Kidney epithelial cell (primary cell): Measurements from ENCODE around the gene UBE2C. TPM values are rescaled to one million over a fixed set of nuclear protein-coding genes. Genes with fewer than 3 reads are reported as not detected.
"Not testable (repeated sequence)": the region's sequence is repeated elsewhere in the genome, so short reads cannot be mapped to it uniquely, and the experiment has no call there.

Experiments
- DNase-seq: peaks from one replicate; pipeline ENCODE4 v3.0.0-alpha.2; 2010; ENCODE audit warnings: low read depth
- H3K27me3 ChIP-seq: 2 replicates; pipeline ENCODE4 v1.6.0; 2011; ENCODE audit warnings: low read length; ENCODE audit not compliant: control insufficient read depth, insufficient read depth
- H3K36me3 ChIP-seq: 2 replicates; pipeline ENCODE4 v1.5.1; 2011; ENCODE audit warnings: low read length; ENCODE audit not compliant: control insufficient read depth, insufficient read depth
- H3K4me3 ChIP-seq: 2 replicates; pipeline ENCODE4 v1.5.1; 2011; ENCODE audit warnings: low read depth, mild to moderate bottlenecking, control low read depth, low read length
- CTCF ChIP-seq: IDR thresholded peaks from 2 replicates; pipeline ENCODE4 v1.5.1; 2011; ENCODE audit warnings: mild to moderate bottlenecking, moderate library complexity, low read length, control low read depth, inconsistent platforms; ENCODE audit not compliant: insufficient read depth, poor library complexity, severe bottlenecking
- total RNA-seq: library from RNA; depleted of rRNA; stranded (reverse); fragments of >200 nt; gene quantifications from 2 replicates; pipeline ENCODE4 v1.2.3, GENCODE V29; 2015

UBE2C gene
- total RNA-seq, 1 donor from 2014 or later, result 31.3 TPM

GRCh38 chr20:45796337-45797065 lies 15.9 kb upstream of the UBE2C start:
- no peak for DNase-seq
- Histone ChIP-seq H3K36me3 (no peaks in the 10 kb centered on the region), H3K4me3 (no peak overlapping the region), H3K27me3 (no peaks in the 10 kb centered on the region)
- no peak for TF ChIP-seq CTCF

- H3K36me3 ChIP-seq, H3K4me3 ChIP-seq, DNase-seq, H3K27me3 ChIP-seq: not testable (repeated sequence)
Measured at GRCh38 chr20:45797510-45797909, 14.9 kb upstream of the UBE2C start.

- H3K36me3 ChIP-seq, H3K4me3 ChIP-seq, DNase-seq, H3K27me3 ChIP-seq: not testable (repeated sequence)
Measured at GRCh38 chr20:45797955-45798354, 14.5 kb upstream of the UBE2C start.

- Histone ChIP-seq H3K4me3 (no peak overlapping the region), H3K27me3 (no peaks in the 10 kb centered on the region), H3K36me3 (no peaks in the 10 kb centered on the region)
- DNase-seq, result no peak
- peak; percentile 83 for TF ChIP-seq CTCF
Measured at GRCh38 chr20:45798935-45799642, 13.4 kb upstream of the UBE2C start.

- Histone ChIP-seq H3K27me3 (no peaks in the 10 kb centered on the region), H3K36me3 (peaks cover 2% of the 10 kb centered on the region), H3K4me3 (no peak overlapping the region)
- DNase-seq, result no peak
- TF ChIP-seq CTCF, result no peak
Measured at GRCh38 chr20:45801851-45802250, 10.6 kb upstream of the UBE2C start.

GRCh38 chr20:45810191-45810970 lies 2.1 kb upstream of the UBE2C start:
- TF ChIP-seq CTCF, result no peak
- no peak for DNase-seq
- Histone ChIP-seq H3K36me3 (peaks cover 5% of the 10 kb centered on the region), H3K4me3 (no peak overlapping the region), H3K27me3 (no peaks in the 10 kb centered on the region)
